Stimulated activated CD8-positive, alpha-beta memory T cell treated with anti-CD3 and anti-CD28 coated beads, Interleukin-2, amount 100 ng/mL, for 48 hours (primary cell): ENCODE measurements around the gene XIRP1.
A peak's percentile ranks its signal among the peaks of the same experiment; 100 is the strongest.

ENCODE experiments used
- DNase-seq, 2 donors: peaks; one replicate each; pipeline ENCODE4 v3.0.0-alpha.2; 2020; ENCODE audit warnings: low read depth in 2 of 2

The XIRP1 gene

DNA sequence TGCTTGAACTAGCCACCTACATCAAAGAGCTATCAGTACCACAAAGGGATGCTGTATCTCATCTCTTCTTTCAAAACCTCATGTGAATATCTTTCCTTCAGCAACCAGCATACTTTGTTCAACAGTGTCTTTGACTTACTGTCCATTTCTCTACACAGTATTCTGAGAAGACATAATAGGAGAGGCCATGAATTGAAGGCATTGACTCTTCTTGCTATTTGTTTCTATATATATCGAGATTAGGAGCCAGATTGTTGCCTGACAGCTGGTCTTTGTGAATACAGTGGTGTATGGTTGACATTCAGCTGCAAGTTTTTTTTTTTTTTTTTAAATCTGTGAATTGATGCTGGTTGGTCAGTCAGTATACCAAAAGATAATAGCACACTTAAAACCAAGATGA, 26.9 kb downstream of the XIRP1 start:
- DNase-seq = no peak

- DNase-seq = no peak
These were observed 28.0 kb downstream of the XIRP1 start for GRCh38 chr3:39164414-39164813.

- DNase-seq = no peak
These were observed 34.2 kb downstream of the XIRP1 start for GRCh38 chr3:39158148-39158715.

- no peak for DNase-seq
These were observed 35.0 kb downstream of the XIRP1 start for GRCh38 chr3:39157359-39157758.

- DNase-seq = no peak
These were observed 36.0 kb downstream of the XIRP1 start for GRCh38 chr3:39156421-39156820.

- DNase-seq = no peak
These were observed 37.9 kb downstream of the XIRP1 start for GRCh38 chr3:39154280-39155021.

- no peak for DNase-seq
These were observed 38.5 kb downstream of the XIRP1 start for GRCh38 chr3:39153977-39154279.

GRCh38 chr3:39150803-39151631, 41.4 kb downstream of the XIRP1 start:
- peak; percentile 60 for DNase-seq

GRCh38 chr3:39150148-39150802, 42.1 kb downstream of the XIRP1 start:
- no peak for DNase-seq

DNA sequence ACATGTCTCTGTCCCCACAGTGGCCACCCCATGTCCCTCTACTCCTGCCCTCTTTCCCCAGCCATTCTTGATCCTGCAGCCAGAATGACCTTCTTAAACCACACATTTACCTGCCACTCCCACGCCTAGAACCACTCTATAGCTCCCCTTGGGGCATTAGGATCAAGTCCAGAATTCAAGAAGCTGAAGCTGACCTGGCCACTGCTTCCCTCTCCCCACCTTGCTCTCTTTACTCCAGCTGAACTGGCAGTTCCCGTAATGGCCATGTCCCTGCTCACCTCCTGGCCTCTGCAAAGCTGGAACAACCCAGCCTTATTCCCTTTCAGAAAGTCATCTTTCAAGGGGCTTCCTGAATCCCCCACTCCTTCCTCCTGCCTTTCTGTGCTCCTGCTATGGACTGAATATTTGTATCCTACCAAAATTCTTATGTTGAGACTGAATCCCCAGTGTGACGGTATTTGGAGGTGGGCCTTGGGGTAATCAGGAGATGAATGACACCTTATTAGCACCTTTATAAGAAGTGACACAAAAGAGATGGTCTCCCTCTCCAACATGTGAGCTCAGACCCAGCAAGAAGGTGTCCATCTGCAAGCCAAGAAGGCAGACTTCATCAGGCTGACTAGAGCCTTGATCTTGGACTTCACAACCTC, 42.8 kb downstream of the XIRP1 start:
- DNase-seq = no peak

DNA sequence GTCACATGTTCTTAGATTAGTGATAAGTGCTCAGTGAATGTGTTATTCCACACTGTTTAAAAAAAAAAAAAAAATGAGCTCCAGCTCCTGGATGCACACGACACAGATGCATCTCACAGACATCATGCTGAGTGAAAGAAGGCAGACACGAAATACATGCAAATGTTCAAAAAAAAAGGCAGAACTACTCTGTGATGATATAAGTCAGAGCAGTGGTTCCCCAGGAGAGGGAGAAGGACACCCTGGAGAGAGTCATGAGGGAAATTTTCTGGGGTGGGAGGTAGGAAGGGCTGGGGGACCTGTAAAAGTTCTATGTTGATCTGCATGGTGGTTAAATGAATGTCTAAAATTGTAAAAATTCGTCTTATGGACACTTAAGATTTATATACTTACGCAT, 43.3 kb downstream of the XIRP1 start:
- no peak for DNase-seq

DNA sequence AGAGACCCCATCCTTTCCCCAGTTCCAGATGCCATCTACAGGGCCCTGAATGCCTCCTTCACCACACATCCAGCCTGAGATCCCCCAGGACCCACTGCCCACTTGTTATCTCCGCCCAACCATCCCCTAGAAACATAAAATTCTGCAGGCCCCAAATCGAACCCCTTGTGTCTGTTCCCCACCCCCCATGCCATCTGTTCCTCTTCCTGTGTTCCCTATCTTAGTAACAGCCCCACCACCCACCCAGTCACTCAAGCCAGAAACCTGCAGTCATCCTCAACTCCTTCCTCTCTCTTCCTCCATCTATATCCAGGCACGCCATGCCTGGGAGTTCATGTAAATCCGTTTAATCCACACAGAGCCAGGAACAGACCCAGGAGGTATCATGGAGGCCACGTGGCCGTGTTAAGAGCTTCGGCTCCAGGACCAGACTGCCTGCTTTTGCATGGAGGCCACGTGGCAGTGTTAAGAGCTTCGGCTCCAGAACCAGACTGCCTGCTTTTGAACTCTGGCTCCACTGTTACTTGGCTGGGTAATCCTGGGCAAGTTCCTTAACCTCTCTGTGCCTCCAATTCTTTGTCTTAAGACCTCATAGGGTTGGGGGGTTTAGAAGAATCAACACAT, 43.8 kb downstream of the XIRP1 start:
- DNase-seq = no peak

DNA sequence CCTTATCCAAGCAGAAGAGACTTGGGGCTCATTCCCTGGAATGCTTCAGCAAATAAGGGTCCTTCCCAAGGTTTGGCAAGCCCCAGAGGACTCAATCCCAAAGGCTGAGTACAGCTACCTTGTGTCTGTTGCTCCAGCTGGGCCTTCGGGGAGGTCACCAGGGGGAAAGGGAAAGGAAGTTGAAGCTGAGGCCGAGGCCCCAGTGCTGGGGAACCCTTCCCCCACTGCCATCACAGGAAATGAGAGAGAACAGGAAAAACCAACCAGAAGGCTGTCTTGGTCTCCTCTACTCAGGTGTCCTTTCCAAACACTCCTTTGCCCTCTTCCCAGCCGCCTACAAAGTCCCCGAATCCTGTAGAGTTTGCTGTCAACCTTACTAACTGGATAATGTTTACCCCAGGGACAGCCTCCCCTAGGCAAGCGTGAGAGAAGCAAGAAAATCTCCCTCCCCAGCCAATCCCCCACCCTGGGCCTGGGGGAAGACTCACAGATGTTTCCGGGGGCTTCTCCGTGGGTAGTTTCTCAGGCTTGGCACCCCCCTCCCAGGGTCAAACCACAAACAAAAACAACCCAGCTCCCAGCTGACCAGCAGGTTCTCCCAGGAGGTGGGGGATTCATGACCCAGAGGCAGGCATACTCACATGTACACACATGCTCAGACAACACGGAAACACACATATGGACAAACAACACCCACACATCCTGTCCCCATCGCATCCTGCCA, 44.5 kb downstream of the XIRP1 start:
- DNase-seq = peak in 1 of 2 donors; percentile 37

- DNase-seq = peak; percentile 51 to 67
These were observed 45.5 kb downstream of the XIRP1 start for GRCh38 chr3:39146611-39147591.

DNA sequence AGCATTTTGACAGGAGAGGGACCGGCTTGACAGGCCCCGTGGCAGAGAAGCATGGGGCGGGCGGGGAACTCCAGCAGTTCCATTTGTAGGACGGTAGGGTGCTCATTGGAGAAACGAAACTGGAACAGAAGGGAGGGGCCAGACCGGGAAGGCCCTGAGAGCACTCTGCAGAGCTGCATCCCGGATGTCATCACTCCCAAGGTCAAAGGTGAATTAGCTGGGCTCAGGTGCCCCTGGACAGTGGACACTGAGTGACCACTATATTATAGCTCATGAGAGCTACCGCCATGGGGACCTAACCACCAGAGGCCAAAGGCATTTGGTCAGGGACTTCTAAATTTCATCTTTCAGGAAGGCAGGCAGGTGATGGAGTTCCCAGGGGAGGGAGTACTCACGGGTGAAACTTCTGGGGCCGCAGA, 46.3 kb downstream of the XIRP1 start:
- no peak for DNase-seq

DNA sequence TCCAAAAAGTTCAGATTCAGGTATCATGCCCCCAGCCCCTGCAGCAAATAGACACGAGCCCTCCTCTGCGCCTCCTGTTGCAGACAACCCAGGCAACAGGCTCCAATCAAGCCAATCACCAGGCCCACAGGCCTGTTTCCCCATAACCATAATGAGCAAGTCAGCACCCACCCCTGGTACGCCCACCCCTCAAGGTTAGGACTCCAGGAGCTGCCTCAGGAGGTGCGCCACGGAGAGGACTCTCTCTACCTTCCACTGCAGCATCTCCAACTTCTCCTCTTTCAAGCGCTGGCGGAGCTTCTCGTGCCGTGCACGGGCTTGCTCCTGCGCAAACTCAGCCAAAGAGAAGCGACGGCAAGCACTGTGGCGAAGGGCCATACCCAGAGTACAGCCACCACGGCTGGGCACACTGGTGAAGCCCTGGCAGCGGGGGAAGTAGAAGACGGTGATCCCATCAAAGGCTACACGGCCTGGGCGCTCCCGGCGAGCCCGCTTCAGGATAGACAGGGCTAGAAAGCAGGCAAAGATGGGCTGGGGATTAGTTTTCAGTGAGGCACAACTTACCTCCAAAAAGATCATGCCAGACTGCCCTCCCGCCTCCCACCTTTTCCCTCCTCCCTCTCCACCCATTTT, 47.5 kb downstream of the XIRP1 start:
- DNase-seq = no peak

DNA sequence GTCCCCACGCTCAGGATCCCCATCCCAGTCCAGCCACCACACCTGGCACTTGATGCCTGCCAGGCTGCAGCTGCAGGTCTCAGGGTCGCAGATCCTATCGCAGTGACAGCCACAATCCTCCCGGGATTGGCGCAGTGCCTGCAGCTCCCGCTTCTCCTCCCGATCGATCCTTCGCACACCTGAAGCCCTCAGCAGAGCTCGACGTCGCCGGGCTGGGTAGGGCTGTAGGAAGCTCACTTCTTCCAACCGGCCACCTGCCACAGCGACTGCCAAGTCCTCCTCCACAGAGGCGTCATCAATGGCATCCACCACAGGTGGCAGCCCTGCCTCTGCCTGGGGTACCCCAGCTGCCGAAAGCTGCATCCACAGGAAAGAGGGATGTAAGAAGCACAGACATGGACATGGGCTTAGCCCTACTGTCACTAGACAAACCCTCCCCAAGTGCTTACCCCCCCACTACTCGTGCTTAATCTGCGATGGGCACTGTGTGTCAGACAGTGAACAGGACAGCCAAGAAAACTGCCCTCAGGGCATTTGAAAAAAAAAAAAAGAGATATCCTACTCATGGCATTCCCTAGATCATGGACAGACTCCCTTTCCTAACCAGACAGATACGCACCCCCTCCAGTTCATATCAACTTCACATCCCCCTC, 48.2 kb downstream of the XIRP1 start:
- no peak for DNase-seq

DNA sequence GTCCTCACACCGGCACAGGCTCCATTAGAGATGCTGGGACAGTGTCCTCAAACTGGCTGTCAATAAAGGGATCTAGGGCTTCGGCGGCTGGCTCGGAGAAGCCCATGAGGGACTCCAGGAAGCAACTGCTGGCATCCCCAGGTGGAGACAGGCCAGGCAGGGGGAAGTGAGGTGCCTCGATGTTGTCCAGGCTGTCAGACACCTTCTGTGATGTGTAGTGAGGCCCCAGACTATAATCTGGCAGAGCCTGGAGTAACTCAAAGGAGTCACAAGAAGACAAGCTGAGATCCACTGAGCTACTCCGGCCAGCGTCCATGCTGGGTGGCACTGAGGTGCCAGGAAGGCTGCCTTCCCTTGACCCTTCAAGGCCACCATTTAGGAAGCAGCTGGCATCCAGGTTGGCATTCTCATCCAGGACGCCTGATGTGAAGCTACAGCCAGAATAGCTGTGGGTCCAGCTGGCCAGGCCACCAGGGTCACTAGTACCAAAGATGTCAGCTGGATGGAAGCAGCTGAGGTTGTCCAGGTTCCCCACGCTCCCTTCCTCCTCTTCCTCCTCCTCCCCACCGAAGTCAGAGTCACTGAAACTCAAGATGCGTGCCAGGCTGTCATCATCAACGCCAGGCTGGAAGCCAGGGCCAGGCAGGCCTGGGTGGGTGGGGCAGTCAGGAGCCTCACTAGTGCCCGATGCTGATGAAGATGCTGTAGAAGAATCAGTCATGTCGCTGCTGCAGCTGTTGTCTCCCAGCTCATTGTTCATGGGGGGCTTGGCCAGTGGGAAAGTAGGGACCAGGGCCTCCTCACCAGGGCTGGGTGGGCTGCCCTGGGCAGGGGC, 49.1 kb downstream of the XIRP1 start:
- DNase-seq = no peak
